Activated naive CD4-positive, alpha-beta T cell treated with anti-CD3 and anti-CD28 coated beads for 36 hours (primary cell): Measurements from ENCODE around the gene SLC9A1. TPM values are rescaled to one million over a fixed set of nuclear protein-coding genes. Genes with fewer than 3 reads are reported as not detected.

Experiments used
- CTCF ChIA-PET: fragments of 350-600 bp; sonication (Branson Sonifier 250); formaldehyde crosslinking; loops from one replicate; lab custom pipeline; 2021; ENCODE audit warnings: antibody characterized with exemption; lab: Charles Lee
- DNase-seq: peaks from one replicate; pipeline ENCODE4 v3.0.0-alpha.2; 2020
- H3K27ac Mint-ChIP-seq: one replicate; pipeline ENCODE4 v1.8.0; 2021; ENCODE audit warnings: mild to moderate bottlenecking, mixed read lengths
- H3K27me3 Mint-ChIP-seq: one replicate; pipeline ENCODE4 v1.8.0; 2021; ENCODE audit warnings: low read depth, mixed read lengths
- H3K36me3 Mint-ChIP-seq: one replicate; pipeline ENCODE4 v1.8.0; 2021; ENCODE audit warnings: low read depth, mixed read lengths
- H3K4me1 Mint-ChIP-seq: one replicate; pipeline ENCODE4 v1.8.0; 2021; ENCODE audit warnings: low read depth, mixed read lengths
- H3K4me3 Mint-ChIP-seq: one replicate; pipeline ENCODE4 v1.8.0; 2021; ENCODE audit warnings: mild to moderate bottlenecking, moderate library complexity, mixed read lengths
- H3K9me3 Mint-ChIP-seq: one replicate; pipeline ENCODE4 v1.8.0; 2021; ENCODE audit warnings: mixed read lengths
- intact Hi-C: fragments of 100-400 bp; cut with micrococcal nuclease; formaldehyde crosslinking; loops from one replicate; pipeline ENCODE4 v1.15.1; 2023
- total RNA-seq, 2 experiments: library from RNA; stranded (reverse); gene quantifications; one replicate each; pipeline ENCODE4 v1.2.3, GENCODE V29; 2021

Gene SLC9A1
- total RNA-seq, 2 experiments from 2014 or later: 15.4 to 16.5 TPM

DNA sequence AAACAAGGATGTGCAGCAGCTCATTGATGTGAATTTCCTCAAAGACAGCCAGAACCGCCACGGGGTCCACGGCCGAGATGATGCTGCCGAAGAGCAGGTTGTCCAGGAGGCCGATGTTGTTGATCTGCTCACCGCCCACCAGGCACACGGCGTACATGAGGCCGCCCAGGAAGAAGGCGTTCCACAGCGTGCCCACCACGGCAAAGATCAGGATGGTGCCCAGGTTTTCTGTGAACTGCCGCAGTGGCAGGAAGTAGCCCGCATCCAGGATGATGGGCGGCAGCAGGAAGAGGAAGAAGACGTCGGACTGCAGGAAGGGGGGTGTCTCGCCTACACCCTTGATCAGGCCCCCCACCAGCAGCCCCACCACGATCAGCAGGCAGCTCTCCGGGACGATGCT, 41.1 kb downstream of the SLC9A1 start:
- Mint-ChIP-seq H3K27ac (peak overlapping the region; percentile 52), H3K9me3 (no peaks in the 10 kb centered on the region), H3K4me1 (peaks cover 50% of the 10 kb centered on the region), H3K27me3 (no peaks in the 10 kb centered on the region), H3K4me3 (peak overlapping the region; percentile 52), H3K36me3 (peaks cover 13% of the 10 kb centered on the region)
- DNase-seq: peak; percentile 28
- CTCF ChIA-PET: interaction anchor here (0.6 to 4.3 kb wide), 6 partner anchors 9 to 342 kb away, joined by 3 to 22 read pairs (median 6); no protein-coding TSS in a partner anchor
- intact Hi-C loops: loop anchor here (2.0 kb wide), 3 partner anchors 23 to 171 kb away; no protein-coding TSS in a partner anchor

DNA sequence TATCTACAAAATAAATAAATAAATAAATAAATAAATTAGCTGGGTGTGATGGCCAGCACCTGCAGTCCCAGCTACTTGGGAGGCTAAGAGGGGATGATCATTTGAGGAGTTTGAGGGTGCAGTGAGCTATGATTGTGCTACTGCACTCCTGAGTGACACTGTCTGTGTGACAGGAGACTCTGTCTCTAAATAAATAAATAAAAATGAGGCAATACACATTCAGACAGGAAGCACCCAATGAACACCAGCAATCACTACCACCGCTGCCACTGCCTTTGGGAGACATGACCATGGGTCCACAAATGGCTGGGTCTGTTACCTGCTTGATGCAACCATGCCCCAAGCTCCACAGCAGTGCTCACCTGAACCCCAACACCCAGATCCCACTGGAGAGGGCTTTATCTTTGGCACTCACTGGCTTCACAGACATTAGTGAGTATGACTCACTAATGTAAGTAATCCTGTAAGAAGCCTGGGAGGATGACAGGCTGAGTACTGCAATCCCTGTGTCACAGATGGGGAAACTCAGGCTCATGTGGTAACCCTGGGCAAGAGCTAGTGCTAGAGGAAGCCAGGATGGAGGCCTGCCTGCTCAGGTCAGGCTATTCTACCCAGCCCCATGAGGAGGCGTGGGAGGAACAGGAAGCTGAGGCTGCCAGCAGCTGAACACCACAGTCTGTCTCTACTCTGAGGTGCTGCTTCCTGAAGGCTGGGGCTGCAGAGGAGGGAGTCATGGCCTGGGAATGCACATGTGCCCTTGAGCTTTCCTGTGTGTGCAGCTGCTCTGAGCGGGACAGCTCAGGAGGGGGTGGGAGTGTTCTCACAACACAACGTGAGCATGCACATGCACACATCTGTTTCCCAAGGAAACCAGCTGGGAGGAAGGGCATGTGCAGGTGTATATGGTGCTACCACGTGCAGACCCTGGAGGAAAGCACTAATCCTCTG, 43.0 kb downstream of the SLC9A1 start:
- Mint-ChIP-seq H3K4me1 (peaks cover 50% of the 10 kb centered on the region), H3K27me3 (no peaks in the 10 kb centered on the region), H3K27ac (peak overlapping the region; percentile 71), H3K4me3 (no peak overlapping the region), H3K36me3 (peaks cover 13% of the 10 kb centered on the region), H3K9me3 (no peaks in the 10 kb centered on the region)
- intact Hi-C loops: loop anchor here (1.0 to 2.0 kb wide), 4 partner anchors 25 to 173 kb away; partner anchors contain the start of gene SLC9A1
- CTCF ChIA-PET: interaction anchor here (0.5 to 4.3 kb wide), 19 partner anchors 8 to 495 kb away, joined by 3 to 22 read pairs (median 5); partner anchors contain the start of gene SLC9A1
- peak; percentile 90 for DNase-seq

DNA sequence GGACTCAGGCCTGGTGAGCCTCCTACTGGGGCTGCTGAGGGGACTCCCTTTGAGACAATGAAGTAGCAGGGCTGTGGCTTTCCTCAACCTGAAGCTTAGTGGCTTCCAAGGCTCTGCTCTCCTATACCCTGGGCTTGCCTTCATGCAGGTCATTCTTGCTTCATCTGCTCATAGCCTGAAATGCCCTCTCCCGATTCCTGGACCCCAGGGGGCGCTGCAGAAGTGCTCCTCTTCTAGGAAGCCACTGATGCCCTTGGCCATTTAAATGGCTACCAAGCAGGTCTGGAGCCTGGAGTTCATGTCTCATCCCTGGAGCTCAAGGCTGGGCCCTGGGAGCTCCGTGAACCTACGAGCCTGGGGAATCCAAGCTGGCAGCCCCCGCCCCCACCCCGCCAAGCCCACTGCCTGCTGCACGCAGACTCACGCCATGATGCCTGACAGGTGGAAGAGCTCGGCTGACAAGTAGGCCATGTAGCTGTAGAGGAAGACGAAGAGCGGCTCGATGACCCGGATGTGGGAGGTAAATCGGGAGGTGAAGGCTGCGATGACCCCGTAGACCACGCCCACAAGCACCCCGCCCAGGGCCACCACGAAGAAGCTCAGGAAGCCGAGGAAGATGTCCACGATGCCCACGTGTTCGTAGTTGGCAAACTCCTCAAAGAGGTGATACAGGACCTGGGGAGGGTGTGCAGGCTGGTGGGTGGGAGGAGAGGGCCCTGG, 45.7 kb downstream of the SLC9A1 start:
- Mint-ChIP-seq H3K4me1 (peaks cover 34% of the 10 kb centered on the region), H3K27me3 (no peaks in the 10 kb centered on the region), H3K9me3 (no peaks in the 10 kb centered on the region), H3K36me3 (peaks cover 15% of the 10 kb centered on the region), H3K4me3 (no peak overlapping the region), H3K27ac (no peak overlapping the region)
- CTCF ChIA-PET: interaction anchor here (0.6 to 2.3 kb wide), 5 partner anchors 22 to 175 kb away, joined by 3 to 8 read pairs (median 4); no protein-coding TSS in a partner anchor
- intact Hi-C loops: no loop called here
- DNase-seq: peak; percentile 56

DNA sequence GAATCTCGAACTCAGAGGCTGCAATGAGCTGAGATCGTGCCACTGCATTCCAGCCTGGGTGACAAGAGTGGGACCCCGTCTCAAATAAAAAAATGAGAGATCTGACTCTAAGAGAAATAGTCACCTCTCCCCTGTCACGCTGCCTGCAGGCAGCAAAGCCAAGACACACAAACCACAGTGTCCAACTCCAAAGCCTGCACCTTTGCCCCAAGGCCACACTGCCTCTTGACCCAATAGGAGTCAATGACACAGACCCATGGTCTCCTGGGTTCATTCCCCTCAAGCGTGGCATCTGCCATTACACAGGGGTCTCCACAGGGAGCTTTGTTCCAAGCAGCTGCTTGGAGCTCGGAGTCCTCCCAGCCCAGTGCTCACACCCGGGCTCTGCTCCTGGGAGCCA, 46.3 kb downstream of the SLC9A1 start:
- no peak for DNase-seq
- Mint-ChIP-seq H3K27me3 (no peaks in the 10 kb centered on the region), H3K9me3 (no peaks in the 10 kb centered on the region), H3K36me3 (peaks cover 12% of the 10 kb centered on the region), H3K4me1 (peaks cover 28% of the 10 kb centered on the region), H3K4me3 (no peak overlapping the region), H3K27ac (no peak overlapping the region)
- intact Hi-C loops: no loop called here
- CTCF ChIA-PET: interaction anchor here (0.6 to 2.3 kb wide), 3 partner anchors 21 to 158 kb away, joined by 3 to 8 read pairs (median 6); no protein-coding TSS in a partner anchor

DNA sequence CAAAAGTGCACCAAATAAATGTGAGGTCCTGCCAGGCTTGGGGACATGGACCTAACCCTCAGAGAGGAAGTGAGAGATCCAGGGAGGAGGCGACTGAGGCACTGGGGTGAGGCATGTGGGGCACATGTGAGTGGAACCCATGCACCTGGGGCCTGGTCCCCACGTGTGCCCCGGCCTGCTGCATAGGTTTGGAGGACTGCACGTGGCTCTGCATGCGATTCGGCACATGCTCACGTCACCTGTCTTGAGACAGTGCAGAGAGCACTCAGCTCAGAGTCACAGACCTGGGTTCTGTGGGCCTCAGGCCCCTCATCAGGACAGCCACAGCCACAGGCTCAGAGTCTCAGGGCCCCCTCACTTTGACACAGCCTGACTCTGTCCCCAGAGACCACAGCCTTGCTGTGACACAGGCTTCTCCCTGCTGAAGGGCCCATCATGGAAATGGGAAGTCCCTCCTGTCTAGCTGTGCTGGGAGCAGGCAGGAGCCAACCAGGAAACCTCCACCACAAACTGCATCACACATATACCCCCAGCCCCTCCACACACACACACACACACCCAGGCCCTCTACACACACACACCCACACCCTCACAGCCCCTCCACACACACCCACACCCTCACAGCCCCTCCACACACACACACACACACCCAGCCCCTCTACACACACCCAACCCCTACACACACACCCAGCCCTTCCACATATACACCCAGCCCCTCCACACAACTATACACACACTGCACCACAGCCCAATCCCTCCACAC, 48.2 kb downstream of the SLC9A1 start:
- no peaks in the 10 kb centered on the region for H3K9me3 Mint-ChIP-seq
- CTCF ChIA-PET: no interaction called here
- H3K4me1 Mint-ChIP-seq: peaks cover 10% of the 10 kb centered on the region
- intact Hi-C loops: no loop called here
- H3K27me3 Mint-ChIP-seq: no peaks in the 10 kb centered on the region
- no peak overlapping the region for H3K27ac Mint-ChIP-seq
- peaks cover 4% of the 10 kb centered on the region for H3K36me3 Mint-ChIP-seq
- no peak for DNase-seq
- H3K4me3 Mint-ChIP-seq: no peak overlapping the region

DNA sequence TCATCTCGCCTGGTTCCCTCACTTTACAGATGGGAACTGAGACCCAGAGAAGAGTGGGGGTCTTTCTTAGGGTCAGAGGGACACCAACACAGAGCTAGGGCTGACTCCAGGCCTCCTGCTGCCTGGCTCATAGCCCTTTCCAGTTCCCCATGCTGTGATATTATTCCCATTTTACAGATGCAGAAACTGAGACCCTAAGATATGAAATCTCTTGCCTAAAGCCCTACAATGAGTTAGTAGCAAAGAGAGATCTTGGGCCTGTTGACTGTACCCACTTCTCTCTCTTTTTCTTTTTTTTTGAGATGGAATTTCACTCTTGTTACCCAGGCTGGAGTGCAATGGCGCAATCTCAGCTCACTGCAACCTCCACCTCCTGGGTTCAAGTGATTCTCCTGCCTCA, 49.9 kb downstream of the SLC9A1 start:
- Mint-ChIP-seq H3K27me3 (no peaks in the 10 kb centered on the region), H3K9me3 (no peaks in the 10 kb centered on the region), H3K4me1 (peaks cover 6% of the 10 kb centered on the region), H3K27ac (no peak overlapping the region), H3K4me3 (no peak overlapping the region), H3K36me3 (peaks cover 4% of the 10 kb centered on the region)
- CTCF ChIA-PET: interaction anchor here (0.6 to 5.3 kb wide), 3 partner anchors 149 to 192 kb away, joined by 3 to 37 read pairs (median 3); no protein-coding TSS in a partner anchor
- intact Hi-C loops: loop anchor here (2.0 kb wide), 1 partner anchor 284 kb away; no protein-coding TSS in a partner anchor
- DNase-seq: no peak

DNA sequence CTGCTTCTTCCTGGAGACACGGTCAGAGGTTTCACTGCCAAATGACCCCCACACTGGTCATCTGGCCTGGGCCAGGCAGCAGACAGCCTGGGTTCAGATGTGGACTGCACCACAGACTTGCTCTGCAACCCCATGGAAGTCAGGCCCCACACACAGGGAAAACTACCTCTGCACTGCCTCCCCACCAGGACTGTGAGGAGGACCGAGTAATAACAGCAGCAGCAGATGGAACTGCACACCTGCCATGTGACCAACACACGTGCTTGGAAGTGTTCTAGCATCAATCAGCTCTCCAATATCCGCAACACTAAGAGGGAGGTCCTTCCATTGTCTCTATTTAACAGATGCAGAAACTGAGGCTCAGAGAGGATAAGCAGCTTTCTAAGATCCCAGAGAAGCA, 51.4 kb downstream of the SLC9A1 start:
- H3K9me3 Mint-ChIP-seq: no peaks in the 10 kb centered on the region
- peaks cover 12% of the 10 kb centered on the region for H3K4me1 Mint-ChIP-seq
- CTCF ChIA-PET: interaction anchor here (0.6 to 12.5 kb wide), 16 partner anchors 8 to 310 kb away, joined by 3 to 215 read pairs (median 4); no protein-coding TSS in a partner anchor
- no peak for DNase-seq
- peaks cover 4% of the 10 kb centered on the region for H3K36me3 Mint-ChIP-seq
- H3K27me3 Mint-ChIP-seq: no peaks in the 10 kb centered on the region
- intact Hi-C loops: no loop called here
- H3K4me3 Mint-ChIP-seq: no peak overlapping the region
- H3K27ac Mint-ChIP-seq: no peak overlapping the region

DNA sequence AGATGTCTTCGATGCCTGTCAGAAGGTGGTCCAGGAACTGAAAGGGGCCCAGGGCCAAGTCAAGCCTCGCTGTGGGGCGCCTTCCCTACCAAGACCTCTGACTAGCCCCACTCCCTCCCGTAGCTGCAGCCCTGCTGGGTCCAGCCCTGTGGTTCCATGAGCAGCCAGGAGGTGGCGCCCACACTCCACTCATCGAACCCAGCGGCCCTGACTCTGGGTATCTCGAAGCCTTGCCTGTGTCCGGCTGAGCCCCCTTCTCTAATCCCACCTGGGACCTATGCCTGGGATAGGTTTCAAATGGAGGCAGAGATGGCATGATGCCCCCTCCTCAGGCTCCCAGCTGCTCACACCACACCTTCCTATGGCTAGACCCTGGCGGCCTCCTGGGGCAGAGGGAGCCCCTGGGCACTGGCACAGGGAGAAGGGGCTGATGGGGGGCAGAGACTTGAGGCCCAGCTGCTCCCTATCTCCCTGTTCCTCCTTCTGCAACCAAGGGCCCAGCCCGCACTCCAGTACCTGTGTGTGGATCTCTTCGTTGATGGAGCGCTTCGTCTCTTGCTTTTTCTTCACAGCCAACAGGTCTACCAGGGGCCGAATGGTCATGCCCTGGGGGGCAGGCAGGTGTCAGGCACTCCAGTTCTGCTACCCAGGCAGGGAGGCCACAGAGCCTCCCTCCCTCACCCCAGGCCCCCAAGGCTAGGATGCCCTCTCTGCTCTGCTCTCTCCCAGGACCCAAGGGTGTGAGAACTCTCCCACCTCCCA, 52.0 kb downstream of the SLC9A1 start:
- Mint-ChIP-seq H3K4me3 (no peak overlapping the region), H3K27ac (no peak overlapping the region), H3K9me3 (no peaks in the 10 kb centered on the region), H3K36me3 (peaks cover 4% of the 10 kb centered on the region), H3K4me1 (peaks cover 12% of the 10 kb centered on the region), H3K27me3 (no peaks in the 10 kb centered on the region)
- CTCF ChIA-PET: interaction anchor here (0.6 to 12.5 kb wide), 27 partner anchors 9 to 285 kb away, joined by 3 to 215 read pairs (median 4); no protein-coding TSS in a partner anchor
- intact Hi-C loops: loop anchor here (1.0 kb wide), 2 partner anchors 95 to 181 kb away; no protein-coding TSS in a partner anchor
- DNase-seq: peak; percentile 89

DNA sequence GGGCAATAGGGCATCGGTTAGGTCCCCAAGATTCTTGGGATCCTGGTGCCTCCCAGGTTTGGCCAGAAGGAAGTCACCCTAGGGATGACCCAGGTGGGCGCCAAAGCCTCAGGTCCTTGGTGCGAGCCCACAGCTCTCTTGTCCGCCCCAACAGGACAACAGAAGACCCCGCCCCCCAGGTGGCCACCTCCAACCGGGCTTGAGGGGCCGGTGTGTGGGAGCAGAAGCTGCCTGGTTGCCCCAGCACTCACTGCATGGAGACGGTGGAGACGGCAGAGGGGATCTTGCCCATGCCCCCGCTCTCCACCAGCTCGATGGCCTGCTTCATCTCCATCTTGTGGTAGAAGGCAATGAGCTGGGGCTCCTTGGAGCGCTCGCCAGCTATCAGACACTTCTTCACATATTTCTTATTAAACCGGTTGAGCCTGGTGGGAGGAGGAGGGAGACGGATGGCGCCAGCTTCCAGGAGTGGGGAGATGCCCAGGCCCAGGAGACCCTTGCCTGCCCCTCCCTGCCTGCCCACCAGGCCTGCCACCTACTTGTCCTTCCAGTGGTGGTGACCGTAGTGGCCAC, 52.7 kb downstream of the SLC9A1 start:
- H3K27ac Mint-ChIP-seq: no peak overlapping the region
- H3K9me3 Mint-ChIP-seq: no peaks in the 10 kb centered on the region
- CTCF ChIA-PET: interaction anchor here (0.6 to 12.5 kb wide), 26 partner anchors 9 to 285 kb away, joined by 3 to 215 read pairs (median 4); no protein-coding TSS in a partner anchor

DNA sequence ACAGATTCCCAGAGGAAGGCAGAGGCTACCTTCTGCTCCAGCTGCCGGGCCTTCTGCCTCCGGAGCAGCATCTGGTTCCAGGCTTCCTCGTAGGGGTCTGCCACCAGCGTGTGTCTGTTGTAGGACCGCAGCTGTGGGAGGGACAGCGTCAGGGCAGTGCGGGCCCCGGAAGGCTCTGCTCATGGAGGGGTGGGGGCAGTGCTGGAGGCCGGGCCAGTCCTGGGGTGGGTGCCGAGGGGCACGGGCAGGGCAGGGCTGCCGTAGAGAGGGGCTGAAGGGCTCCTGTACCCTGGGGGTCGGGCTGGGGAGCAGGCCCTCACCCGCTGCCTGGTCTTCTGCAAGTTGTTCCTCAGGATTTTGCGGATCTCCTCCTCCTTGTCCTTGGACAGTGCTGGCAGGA, 53.2 kb downstream of the SLC9A1 start:
- intact Hi-C loops: loop anchor here (1.0 kb wide), 2 partner anchors 97 to 183 kb away; no protein-coding TSS in a partner anchor
- DNase-seq: no peak
- H3K36me3 Mint-ChIP-seq: peaks cover 4% of the 10 kb centered on the region
- H3K27me3 Mint-ChIP-seq: no peaks in the 10 kb centered on the region
- no peak overlapping the region for H3K4me3 Mint-ChIP-seq
- no peaks in the 10 kb centered on the region for H3K9me3 Mint-ChIP-seq
- H3K27ac Mint-ChIP-seq: no peak overlapping the region
- CTCF ChIA-PET: interaction anchor here (0.9 to 12.5 kb wide), 19 partner anchors 9 to 197 kb away, joined by 3 to 215 read pairs (median 5); no protein-coding TSS in a partner anchor
- H3K4me1 Mint-ChIP-seq: peaks cover 12% of the 10 kb centered on the region

More for the DNA sequence above, 52.7 kb downstream of the SLC9A1 start:
- Mint-ChIP-seq H3K27me3 (no peaks in the 10 kb centered on the region), H3K4me3 (no peak overlapping the region), H3K4me1 (peaks cover 12% of the 10 kb centered on the region), H3K36me3 (peaks cover 4% of the 10 kb centered on the region)
- DNase-seq: no peak
- intact Hi-C loops: loop anchor here (1.0 kb wide), 2 partner anchors 96 to 182 kb away; no protein-coding TSS in a partner anchor
